GM12874 (cell line): Measurements from ENCODE around the gene DOK6.

Source experiments
- CTCF ChIP-seq: IDR thresholded peaks from 2 replicates; pipeline ENCODE4 v1.5.1; 2011; ENCODE audit warnings: low read depth, mild to moderate bottlenecking, control low read depth, low read length, moderate library complexity; ENCODE audit not compliant: insufficient read depth

DOK6 gene

GRCh38 chr18:69774831-69775230, 374.1 kb downstream of the DOK6 start:
- TF ChIP-seq CTCF, result no peak

- TF ChIP-seq CTCF, result no peak
These were observed 376.6 kb downstream of the DOK6 start for GRCh38 chr18:69777248-69777647.

GRCh38 chr18:69778680-69779079, 378.0 kb downstream of the DOK6 start:
- TF ChIP-seq CTCF, result no peak

- TF ChIP-seq CTCF, result no peak
These were observed 380.2 kb downstream of the DOK6 start for GRCh38 chr18:69780851-69781250.

GRCh38 chr18:69784815-69785214, 384.1 kb downstream of the DOK6 start:
- TF ChIP-seq CTCF, result no peak

GRCh38 chr18:69785466-69785865, 384.8 kb downstream of the DOK6 start:
- TF ChIP-seq CTCF, result no peak

GRCh38 chr18:69786427-69786826, 385.7 kb downstream of the DOK6 start:
- TF ChIP-seq CTCF, result no peak

GRCh38 chr18:69787825-69788547, 387.3 kb downstream of the DOK6 start:
- no peak for TF ChIP-seq CTCF
